ENCODE results near the gene TSEN34.

Gene TSEN34

DNA sequence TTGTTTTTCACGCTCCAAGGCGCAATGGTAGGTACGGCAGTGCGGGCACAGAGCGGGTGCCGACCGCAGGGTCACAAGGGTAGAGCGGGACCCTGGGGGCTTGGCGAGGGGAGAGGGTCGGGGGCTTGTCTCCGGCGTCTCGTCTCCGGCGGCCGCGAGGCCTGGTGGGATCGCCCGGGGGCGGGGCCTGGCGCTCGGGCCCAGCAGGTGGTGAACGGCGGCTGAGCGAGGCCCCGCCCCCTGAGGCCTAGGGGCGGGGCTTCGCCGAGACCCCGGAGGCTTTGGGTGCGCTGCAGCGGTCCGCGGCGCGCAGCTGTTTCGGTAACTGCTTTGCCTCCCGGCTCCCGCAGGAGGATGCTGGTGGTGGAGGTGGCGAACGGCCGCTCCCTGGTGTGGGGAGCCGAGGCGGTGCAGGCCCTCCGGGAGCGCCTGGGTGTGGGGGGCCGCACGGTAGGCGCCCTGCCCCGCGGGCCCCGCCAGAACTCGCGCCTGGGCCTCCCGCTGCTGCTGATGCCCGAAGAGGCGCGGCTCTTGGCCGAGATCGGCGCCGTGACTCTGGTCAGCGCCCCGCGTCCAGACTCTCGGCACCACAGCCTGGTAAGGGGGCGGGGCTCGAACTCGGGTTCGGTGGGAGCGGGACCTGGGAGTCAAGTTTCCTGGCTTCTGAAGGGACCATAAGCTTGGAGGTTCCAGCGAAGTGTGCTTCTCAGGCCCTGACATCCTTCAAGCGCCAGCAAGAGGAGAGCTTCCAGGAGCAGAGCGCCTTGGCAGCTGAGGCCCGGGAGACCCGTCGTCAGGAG, at the start of gene TSEN34:
Gene TSEN34 (plus strand): TSS at position 298 of the 800 bp plus-strand sequence. CDS start 57 bp downstream, at position 355.
- DNase-seq, result peak in 53 of 58 donors; percentile 44 to 98 (median 90)

DNA sequence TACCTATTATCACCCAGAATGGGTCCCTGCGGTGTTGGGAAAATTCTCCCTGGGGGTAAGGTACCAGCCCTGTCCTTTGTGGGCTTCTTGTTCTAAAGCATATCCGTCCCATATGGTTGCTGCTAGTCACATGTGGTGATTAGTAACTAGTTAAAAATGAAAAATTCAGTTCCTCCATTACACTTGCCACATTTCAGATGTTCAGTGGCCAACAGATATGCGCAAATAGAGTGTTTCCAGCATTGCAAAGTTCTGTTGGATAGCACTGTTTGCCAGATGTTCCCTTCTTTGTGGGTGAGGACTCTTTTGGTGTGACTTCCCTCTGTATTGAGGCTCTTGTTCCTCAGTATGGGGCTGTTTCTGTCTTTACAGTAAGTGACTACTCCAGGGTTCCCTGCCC, 49.8 kb upstream of the TSEN34 start:
- no peak for DNase-seq

DNA sequence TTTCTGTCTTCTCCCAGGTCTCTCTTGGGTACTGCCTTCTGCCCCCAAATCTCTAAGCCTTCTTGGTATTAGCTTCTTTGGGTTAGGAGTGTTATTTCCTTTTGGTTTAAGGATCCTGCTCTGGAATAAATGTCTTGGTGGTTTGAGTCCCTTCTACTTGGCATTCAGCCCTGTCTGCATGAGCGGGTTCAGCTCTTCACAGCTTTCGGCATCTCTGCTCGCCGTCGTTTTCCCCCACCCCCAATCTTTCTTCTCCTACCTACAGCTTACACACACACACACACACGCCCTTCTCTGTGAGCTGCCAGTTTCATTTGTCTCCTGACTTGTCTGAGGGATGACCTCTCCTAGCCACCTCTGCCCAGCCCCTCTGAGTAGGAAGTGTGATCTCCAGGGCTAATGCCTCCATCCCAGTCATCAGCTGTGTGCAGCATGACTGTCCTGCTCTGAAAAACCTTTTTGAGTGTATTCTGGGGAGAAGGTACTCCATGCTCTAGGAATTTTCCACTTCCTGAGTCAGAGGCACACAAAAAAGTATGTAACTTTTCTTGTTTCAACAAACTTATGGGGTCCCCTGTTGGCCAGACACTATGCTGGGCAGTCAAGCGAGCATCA, 48.8 kb upstream of the TSEN34 start:
- no peak for DNase-seq

DNA sequence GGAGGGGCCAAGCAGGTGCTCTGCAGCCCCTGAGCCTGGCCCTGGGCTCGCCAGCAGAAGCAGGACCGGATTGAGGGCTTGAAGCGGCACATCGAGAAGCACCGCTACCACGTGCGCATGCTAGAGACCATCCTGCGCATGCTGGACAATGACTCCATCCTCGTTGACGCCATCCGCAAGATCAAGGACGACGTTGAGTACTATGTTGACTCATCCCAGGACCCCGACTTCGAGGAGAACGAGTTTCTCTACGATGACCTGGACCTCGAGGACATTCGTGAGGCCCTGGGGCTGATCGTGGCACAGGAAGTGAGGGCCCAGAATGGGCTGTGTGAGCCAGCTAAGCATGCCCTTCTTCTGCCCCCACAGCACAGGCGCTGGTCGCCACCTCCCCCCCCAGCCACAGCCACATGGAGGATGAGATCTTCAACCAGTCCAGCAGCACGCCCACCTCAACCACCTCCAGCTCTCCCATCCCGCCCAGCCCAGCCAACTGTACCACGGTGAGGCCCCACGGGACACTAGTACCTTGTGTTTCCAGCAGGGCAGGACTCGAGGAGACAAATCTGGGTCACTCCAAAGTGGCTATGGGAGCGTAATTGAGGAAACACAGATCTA, 45.5 kb upstream of the TSEN34 start:
- no peak for DNase-seq

DNA sequence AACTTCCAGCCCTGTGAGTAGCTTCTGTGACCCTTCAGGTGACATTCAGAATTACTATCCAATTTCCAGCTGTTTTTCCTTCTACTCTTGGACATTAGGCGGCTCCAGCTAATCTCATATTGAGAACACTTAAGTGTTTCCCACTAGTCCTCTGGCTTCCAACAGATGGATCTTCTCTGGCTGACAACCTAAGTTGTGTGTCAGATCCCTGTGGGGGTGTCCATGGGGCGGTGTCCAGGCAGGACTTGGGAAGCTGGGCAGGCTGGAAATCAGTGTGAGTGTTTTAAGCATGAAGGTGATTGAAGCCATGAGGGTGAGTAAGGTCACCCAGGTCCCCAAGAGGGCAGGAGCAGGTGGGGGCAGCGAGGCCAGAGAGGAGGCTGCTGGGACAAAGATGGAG, 43.4 kb upstream of the TSEN34 start:
- DNase-seq, result peak in 1 of 58 donors; percentile 19

DNA sequence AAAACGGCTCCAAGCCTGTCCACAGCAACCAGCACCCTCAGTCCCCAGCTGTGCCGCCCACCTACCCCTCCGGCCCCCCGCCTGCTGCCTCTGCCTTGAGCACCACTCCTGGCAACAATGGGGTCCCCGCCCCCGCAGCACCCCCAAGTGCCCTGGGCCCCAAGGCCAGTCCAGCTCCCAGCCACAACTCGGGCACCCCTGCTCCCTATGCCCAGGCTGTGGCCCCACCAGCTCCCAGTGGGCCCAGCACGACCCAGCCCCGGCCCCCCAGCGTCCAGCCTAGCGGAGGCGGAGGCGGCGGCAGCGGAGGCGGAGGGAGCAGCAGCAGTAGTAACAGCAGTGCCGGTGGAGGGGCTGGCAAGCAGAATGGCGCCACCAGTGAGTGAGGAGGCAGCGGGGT, 43.0 kb upstream of the TSEN34 start:
- peak in 1 of 58 donors; percentile 62 for DNase-seq

DNA sequence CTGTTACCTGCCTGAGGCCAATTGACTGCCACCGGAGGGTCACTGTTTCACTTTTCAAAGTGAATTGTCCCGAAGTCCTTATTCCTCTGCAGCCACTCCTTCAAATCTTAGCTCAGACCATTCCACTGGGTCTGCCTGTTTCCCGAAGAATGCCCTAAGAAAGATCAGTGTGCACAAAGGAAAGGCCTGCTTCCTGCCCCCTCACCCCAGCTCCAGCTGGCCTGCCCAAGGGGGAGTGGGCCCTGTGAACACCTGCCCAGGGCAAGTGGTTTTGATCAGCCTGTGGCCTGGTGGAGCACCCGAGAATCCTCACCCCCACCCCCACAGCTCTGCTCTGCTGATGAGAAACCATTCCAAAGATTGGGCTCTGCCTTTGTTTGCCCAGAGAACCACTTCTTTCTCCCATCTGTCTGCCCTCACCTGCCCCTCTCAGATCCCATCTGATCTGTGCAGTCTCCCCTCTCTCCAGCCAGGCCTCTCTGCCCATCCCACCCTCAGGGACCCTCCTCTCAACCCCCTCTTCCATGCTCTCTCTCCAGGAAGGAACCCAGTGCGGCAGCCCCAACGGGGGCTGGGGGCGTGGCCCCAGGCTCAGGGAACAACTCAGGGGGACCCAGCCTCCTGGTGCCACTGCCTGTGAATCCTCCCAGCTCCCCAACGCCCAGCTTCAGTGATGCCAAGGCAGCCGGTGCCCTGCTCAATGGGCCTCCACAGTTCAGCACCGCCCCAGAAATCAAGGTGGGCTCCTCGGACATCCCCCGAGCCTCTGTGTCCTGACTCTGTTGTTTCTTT, 41.9 kb upstream of the TSEN34 start:
- no peak for DNase-seq

DNA sequence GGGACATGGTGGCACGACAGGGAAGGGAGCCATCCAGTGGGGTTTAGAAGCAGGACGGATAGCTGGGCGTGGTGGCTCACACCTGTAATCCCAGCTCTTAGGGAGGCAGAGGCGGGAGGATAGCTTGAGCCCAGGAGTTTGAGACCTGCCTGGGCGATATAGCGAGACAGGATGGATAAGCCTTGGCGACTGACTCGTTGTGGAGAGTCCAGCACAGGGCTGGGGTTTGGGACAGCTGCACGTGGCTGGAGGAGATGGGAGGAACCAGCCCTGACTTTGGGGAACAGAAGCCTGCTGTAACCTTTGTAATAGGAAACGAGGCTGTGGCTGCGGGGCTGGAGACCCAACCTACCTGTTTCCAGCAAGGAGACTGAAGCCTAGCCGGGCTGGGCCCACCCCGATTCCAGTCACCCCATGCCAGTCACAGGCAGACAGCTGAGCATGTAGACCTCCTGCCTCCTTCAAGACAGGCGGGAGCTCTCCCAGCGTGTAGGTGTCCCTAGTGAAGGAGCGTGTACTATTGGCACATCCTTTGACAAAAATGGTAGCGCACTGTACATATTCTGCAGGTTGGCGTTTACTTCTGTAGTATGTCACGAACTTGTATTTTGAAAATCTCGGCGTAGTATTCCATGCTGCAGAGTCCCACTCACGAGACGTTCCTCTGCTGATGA, 39.6 kb upstream of the TSEN34 start:
- DNase-seq, result peak in 3 of 58 donors; percentile 3 to 14 (median 13)

DNA sequence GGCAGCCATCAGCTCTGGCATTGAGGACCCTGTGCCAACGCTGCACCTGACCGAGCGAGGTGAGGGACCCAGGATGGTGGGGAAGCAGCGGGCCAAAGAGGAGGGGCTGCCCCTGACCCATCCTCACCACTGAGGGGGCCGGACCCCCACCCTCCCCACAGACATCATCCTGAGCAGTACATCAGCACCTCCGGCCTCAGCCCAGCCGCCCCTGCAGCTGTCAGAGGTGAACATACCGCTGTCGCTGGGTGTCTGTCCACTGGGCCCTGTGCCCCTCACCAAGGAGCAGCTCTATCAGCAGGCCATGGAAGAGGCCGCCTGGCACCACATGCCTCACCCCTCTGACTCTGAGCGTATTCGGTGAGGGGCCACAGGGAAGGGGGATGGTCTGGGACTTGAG, 38.8 kb upstream of the TSEN34 start:
- no peak for DNase-seq

DNA sequence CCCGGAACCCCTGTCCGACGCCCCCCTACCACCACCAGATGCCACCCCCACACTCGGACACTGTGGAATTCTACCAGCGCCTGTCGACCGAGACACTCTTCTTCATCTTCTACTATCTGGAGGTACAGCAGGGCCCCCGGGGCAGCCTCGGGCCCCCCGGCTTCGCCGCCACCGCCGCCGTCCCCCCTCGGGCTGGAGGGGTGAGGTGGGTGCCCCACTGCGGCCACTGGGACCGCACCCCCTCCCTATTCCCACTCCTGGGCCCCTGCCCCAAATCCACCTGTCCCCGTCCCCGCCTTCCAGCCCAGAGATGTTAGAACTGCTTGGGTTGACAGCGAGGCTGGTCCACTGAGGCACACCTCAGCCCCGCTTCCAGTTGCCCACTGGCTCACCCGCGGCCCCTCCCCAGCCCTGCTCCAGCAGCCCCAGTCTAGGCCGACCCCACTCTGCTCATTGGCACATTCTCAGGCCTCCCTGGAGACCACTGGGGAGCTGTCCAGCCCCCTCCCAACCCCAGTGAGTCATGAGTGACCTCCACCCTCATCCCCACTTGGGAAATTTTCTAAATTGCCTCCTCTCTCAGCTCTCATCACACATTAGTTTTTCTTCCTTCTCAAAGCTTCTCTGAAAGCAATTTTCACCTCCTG, 38.1 kb upstream of the TSEN34 start:
- DNase-seq, result no peak

DNA sequence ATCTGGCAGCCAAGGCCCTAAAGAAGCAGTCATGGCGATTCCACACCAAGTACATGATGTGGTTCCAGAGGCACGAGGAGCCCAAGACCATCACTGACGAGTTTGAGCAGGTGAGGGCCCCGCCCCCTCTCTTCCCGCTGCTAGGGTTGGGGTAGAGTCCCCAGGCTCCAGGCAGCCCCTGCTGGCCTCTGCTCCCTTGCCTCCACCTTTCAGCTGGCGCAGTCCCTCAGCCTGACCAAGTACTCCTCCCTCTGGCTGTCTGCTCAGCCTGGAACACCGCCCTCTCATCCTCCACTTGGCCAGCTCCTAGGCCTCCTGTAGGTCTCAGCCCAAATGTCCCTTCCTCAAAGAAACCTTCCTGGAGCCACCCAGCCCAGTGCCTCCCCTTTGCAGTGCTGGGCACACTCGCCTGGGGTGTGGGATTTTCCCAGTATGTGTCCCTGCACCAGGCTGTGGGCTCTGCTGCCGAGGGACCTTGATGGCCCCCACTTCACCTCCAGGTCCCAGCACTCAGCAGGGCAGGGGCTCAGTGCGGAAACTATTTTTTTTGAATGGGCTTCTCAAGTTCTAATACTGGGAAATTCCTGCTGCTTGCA, 37.3 kb upstream of the TSEN34 start:
- DNase-seq, result no peak

DNA sequence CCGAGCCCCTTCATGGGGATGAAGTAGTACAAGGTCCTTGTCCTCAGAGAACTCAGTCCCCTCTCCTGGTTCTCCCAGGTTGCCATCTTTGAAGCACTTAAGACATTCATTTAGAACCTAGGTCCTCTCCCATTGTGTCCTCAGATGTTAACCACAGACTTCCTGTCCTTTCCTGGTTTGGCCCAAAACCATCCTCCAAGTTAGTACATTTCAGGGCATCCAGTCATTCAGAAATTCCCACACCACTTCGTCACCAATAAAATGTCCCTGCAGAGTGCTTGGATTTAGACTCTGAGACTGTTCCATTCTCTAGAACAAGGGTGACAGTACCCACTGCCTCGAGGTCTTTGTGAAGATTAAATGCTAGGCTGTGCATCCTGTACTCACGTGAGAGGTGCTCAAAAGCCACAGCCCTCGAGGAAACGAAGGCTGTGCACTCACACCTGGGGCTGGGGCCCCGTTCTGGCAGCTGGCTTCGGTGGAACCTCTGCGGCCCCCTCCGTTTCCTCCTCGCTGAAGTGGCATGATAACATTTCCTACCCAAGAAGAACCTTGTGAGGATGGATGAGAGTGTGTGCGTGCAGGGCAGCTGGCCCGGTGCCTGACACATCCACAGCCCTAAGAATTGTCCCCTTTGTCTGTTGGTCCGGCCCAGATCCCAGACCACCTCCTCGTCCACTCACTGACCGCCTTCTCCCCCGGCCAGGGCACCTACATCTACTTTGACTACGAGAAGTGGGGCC, 36.3 kb upstream of the TSEN34 start:
- DNase-seq, result no peak

DNA sequence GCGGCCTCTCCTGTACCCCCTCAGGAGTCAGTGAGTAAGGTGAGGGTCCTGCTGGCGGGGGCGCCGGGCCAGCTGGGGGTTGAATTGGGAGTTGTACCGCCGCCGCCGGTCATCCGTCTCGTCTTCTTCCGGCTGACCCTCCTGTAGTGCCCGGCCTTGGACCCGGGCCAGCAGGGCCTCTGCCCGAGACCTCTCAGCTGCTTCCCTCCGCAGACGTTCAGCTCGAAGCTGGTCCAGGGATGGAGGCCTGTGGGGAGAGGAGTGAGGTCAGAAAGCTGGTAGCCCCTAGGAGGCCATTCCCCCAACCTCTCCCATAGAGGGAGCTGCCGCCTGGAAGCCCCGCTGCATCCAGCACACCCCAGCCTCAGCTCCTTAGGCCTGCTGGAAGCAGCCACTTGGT, 35.4 kb upstream of the TSEN34 start:
- no peak for DNase-seq

DNA sequence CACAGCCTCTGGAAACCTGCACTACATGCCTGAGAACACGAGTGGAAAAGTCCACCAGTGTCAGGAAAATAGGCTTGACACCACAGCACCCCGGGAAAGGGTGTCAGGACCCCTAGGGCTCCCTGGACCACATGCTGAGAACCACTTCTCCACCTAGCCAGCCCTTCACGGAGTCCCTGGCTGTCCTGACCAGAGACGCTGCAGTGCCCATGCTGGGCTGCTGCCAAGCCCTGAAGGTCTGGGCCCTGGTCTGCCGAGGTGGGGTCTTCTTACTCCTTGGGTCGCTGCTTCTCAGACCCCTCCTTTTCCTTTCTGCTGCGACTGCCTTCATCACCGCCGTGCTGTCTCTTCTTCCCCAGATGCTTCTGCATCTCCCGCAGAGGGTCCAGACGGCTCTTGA, 34.6 kb upstream of the TSEN34 start:
- DNase-seq, result no peak

DNA sequence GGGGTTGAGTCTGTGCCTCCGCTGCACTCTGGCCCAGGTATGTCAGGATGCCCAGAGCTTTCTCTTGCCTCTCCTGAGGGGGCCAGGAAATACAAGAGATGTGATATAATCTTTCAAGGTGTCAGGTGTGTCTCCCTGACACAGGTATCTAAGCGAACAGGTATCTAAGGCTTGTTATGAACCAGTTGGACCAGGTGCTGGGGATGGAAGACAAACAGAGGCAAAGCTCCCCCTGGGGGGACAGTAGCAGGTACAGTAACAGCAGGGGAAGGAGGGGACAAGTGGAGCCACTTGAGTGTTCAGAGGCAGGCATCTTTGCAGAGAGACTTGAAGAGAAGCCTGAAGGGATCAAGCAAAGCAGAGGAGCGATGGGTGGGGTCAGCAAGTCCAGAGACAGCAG, 34.2 kb upstream of the TSEN34 start:
- no peak for DNase-seq

DNA sequence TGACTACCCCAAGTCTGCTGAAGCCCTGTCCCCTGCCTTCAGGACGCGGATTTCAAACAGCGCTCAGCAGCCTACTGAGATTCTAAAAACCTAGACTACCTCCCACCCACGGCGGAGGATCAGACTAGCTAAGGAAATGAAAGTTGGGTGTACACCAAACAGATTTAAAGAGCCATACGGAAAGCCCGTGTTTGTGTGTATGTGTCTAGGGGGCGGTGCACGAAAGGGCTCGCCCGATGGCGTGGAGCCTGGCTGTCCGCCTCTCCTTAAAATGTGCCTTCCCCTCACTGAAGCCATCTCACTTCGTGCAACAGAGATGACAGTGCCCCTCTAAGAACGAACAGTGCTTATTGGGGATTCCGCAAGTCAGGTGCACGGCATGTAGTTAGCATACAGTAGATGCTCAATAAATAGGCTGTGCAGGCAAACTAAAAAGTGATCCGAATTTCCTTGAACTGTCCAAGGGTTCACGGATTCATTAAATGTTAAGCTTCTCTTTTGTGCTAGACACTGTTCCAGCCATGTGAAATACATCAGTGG, 32.2 kb upstream of the TSEN34 start:
- DNase-seq, result peak in 1 of 58 donors; percentile 16

DNA sequence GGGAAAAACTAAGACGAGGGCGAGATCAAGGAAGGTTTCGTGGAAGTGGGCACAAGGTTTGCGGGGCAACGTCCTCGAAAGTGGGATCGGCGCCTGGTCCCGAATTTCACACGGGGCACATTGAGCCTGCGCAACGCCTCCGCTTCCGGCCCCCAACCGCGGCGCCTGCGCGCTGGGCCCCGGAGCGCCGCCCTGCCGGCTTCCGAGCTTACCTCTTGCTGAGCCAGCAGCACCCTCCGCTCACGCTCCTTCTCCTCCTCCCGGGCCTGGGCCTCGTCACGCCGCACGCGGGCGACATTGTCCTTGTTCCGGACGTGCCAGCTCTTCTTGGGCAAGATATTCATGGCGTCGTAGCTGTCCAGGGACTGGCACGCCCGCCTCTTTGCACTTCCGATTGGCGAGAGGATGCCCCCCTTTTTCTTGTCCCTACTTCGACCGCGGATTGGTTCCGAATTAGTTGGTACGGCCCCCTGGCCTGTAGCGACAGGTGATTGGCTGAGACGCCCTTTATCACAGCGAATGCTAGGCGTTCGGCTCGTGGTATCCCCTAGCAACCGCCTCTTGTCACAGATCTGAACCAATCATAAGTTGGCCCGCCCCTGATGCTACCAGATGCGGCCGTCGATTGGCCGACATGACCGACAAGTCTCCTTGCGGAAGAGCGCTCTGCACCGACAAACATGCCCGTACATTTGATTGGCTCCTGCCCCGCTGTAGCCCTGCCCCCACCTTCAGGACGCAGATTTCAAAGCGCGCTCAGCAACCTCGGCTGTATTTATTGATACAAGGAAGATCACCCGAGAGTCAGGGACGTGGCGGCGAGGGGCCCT, 31.5 kb upstream of the TSEN34 start, which contains the start of gene LENG1:
Gene LENG1 (minus strand): TSS at position 370 of the 830 bp plus-strand sequence. CDS start 26 bp downstream, at position 344.
- peak; percentile 85 to 100 (median 99) for DNase-seq

All from anterior cingulate cortex (tissue), 58 donors.